GM23248 (cell line): Measurements from ENCODE around the gene KCNG1. TPM values are rescaled to one million over a fixed set of nuclear protein-coding genes. Genes with fewer than 3 reads are reported as not detected.

Source experiments
- DNase-seq: peaks from one replicate; pipeline ENCODE4 v3.0.0-alpha.2; 2015
- H2AFZ ChIP-seq: fragments of 200-600 bp; sonication (generic); 2 replicates; pipeline ENCODE4 v1.6.1; 2016; ENCODE audit warnings: antibody characterized with exemption
- H3F3A ChIP-seq: fragments of 200-600 bp; sonication (generic); 2 replicates; pipeline ENCODE4 v1.6.1; 2016; ENCODE audit warnings: mild to moderate bottlenecking, antibody characterized with exemption, mixed run types; ENCODE audit not compliant: insufficient read depth
- H3K27ac ChIP-seq: fragments of 200-600 bp; sonication (generic); 2 replicates; pipeline ENCODE4 v1.5.1; 2016; ENCODE audit warnings: mild to moderate bottlenecking
- H3K27me3 ChIP-seq: fragments of 200-600 bp; sonication (generic); replicated peaks from 2 replicates; pipeline ENCODE4 v1.6.1; 2016; ENCODE audit warnings: mild to moderate bottlenecking; ENCODE audit not compliant: insufficient read depth
- H3K36me3 ChIP-seq: fragments of 200-600 bp; sonication (generic); 2 replicates; pipeline ENCODE4 v1.6.1; 2016; ENCODE audit warnings: low read depth, mild to moderate bottlenecking
- H3K4me1 ChIP-seq: fragments of 200-600 bp; sonication (generic); 2 replicates; pipeline ENCODE4 v1.6.1; 2016; ENCODE audit warnings: mild to moderate bottlenecking; ENCODE audit not compliant: insufficient read depth
- H3K4me2 ChIP-seq: fragments of 200-600 bp; sonication (generic); one replicate; pipeline ENCODE4 v1.6.1; 2016; ENCODE audit warnings: mild to moderate bottlenecking; ENCODE audit not compliant: unreplicated experiment
- H3K4me3 ChIP-seq: fragments of 200-600 bp; sonication (generic); 2 replicates; pipeline ENCODE4 v1.5.1; 2016; ENCODE audit warnings: mild to moderate bottlenecking
- H3K79me2 ChIP-seq: fragments of 200-600 bp; sonication (generic); 2 replicates; pipeline ENCODE4 v1.6.1; 2016; ENCODE audit warnings: mild to moderate bottlenecking; ENCODE audit not compliant: insufficient read depth
- H3K9ac ChIP-seq: fragments of 200-600 bp; sonication (generic); 2 replicates; pipeline ENCODE4 v1.6.1; 2016; ENCODE audit warnings: mild to moderate bottlenecking
- H3K9me2 ChIP-seq: fragments of 200-600 bp; sonication (generic); 2 replicates; pipeline ENCODE4 v1.6.1; 2016; ENCODE audit warnings: mixed run types, mild to moderate bottlenecking, moderate library complexity; ENCODE audit not compliant: insufficient read depth
- H3K9me3 ChIP-seq: fragments of 200-600 bp; sonication (generic); one replicate; pipeline ENCODE4 v1.6.1; 2017; ENCODE audit warnings: low read depth
- H4K20me1 ChIP-seq: fragments of 200-600 bp; sonication (generic); 2 replicates; pipeline ENCODE4 v1.6.0; 2016; ENCODE audit not compliant: insufficient read depth
- EZH2 ChIP-seq: fragments of 200-600 bp; sonication (generic); IDR thresholded peaks from 2 replicates; pipeline ENCODE4 v1.6.1; 2018; ENCODE audit warnings: antibody characterized with exemption, mild to moderate bottlenecking; ENCODE audit not compliant: insufficient read depth, poor library complexity, severe bottlenecking
- EZH2phosphoT487 ChIP-seq: fragments of 200-600 bp; sonication (generic); IDR thresholded peaks from 2 replicates; pipeline ENCODE4 v1.6.1; 2018; ENCODE audit warnings: antibody characterized with exemption, moderate library complexity, mild to moderate bottlenecking, low read depth; ENCODE audit not compliant: insufficient read depth
- WGBS, 2 experiments: methylation state at CpG; one replicate each; pipeline ENCODE4 v1.1.6; 2015 to 2017; ENCODE audit warnings: low lambda C conversion rate in 2 of 2, low coverage in 1 of 2; ENCODE audit errors: missing lambda C conversion rate in 2 of 2; 5-methylcytosine and 5-hydroxymethylcytosine counted together
- in situ Hi-C: fragments of 300-500 bp; cut with MboI; formaldehyde crosslinking; loops from 2 replicates; pipeline ENCODE4 v1.15.0; 2020
- polyA plus RNA-seq: library from polyadenylated mRNA; unstranded; fragments of >200 nt; fragmentation: Nextera tagmentation; extraction: Ambion mirVana; gene quantifications from 2 replicates; pipeline ENCODE4 v1.2.1, GENCODE V29; 2016
- total RNA-seq: library from RNA; depleted of rRNA; stranded (reverse); fragments of >200 nt; shearing (Covaris generic); gene quantifications from 2 replicates; pipeline ENCODE4 v1.2.3, GENCODE V29; 2014

The KCNG1 gene
- total and polyA plus RNA-seq, 2 experiments from 2014 or later: 10.4 to 29.0 TPM

- no peaks in the 10 kb centered on the region for H3K79me2 ChIP-seq
- H3K9me3 ChIP-seq: no peaks in the 10 kb centered on the region
- TF ChIP-seq EZH2 (no peak), EZH2phosphoT487 (no peak)
- H3K9ac ChIP-seq: no peak overlapping the region
- H3K4me2 ChIP-seq: peak overlapping the region; percentile 55
- H4K20me1 ChIP-seq: no peaks in the 10 kb centered on the region
- DNase-seq: peak; percentile 53
- H3K9me2 ChIP-seq: no peaks in the 10 kb centered on the region
- peaks cover 43% of the 10 kb centered on the region for H3K4me1 ChIP-seq
- no peak overlapping the region for H2AFZ ChIP-seq
- H3K36me3 ChIP-seq: no peaks in the 10 kb centered on the region
- peaks cover 5% of the 10 kb centered on the region for H3F3A ChIP-seq
- H3K27ac ChIP-seq: peak overlapping the region; percentile 10; the same call in 1 of the 2 replicates
- WGBS, 2 experiments: 66 to 72% methylated on average over 7 of the region's 7 CpGs
- no peak overlapping the region for H3K4me3 ChIP-seq
- no peaks in the 10 kb centered on the region for H3K27me3 ChIP-seq
- in situ Hi-C loops: no loop called here
These were observed 14.1 kb upstream of the KCNG1 start for GRCh38 chr20:51036827-51037531.

DNA sequence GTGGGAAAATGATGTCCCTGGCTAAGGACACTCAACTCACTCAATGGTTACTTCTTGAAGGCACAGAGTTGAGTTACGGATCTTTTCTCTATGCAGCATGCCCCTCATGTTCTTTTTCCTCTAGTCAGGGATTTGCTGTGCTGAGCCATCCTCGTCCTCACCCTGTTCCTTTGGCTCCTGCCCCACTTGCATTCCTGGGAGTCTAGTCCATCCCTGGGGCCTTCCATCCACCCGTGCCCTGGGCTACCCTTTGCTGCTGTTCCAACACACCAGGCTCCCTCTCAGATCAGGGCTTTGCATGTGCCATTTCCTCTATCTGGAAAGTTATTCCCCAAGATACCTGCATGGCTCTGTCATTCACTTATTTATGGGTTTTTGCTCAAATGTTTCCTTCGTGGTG is 13.3 kb upstream of the KCNG1 start:
- no peak overlapping the region for H2AFZ ChIP-seq
- H4K20me1 ChIP-seq: no peaks in the 10 kb centered on the region
- H3K79me2 ChIP-seq: no peaks in the 10 kb centered on the region
- H3K27me3 ChIP-seq: no peaks in the 10 kb centered on the region
- H3K36me3 ChIP-seq: no peaks in the 10 kb centered on the region
- no peaks in the 10 kb centered on the region for H3K9me3 ChIP-seq
- 62 to 70% methylated on average over 4 of the region's 4 CpGs for WGBS, 2 experiments
- in situ Hi-C loops: no loop called here
- H3K9me2 ChIP-seq: no peaks in the 10 kb centered on the region
- no peak for TF ChIP-seq EZH2
- no peak for TF ChIP-seq EZH2phosphoT487
- H3K9ac ChIP-seq: no peak overlapping the region
- peak overlapping the region; percentile 10; the same call in 1 of the 2 replicates for H3K27ac ChIP-seq
- H3K4me3 ChIP-seq: no peak overlapping the region
- H3F3A ChIP-seq: peaks cover 5% of the 10 kb centered on the region
- DNase-seq: peak; percentile 63
- peak overlapping the region; percentile 55 for H3K4me2 ChIP-seq
- peaks cover 43% of the 10 kb centered on the region for H3K4me1 ChIP-seq

GRCh38 chr20:51034988-51035656 is 12.2 kb upstream of the KCNG1 start:
- H3F3A ChIP-seq: peaks cover 13% of the 10 kb centered on the region
- H3K4me1 ChIP-seq: peaks cover 52% of the 10 kb centered on the region
- H3K9me2 ChIP-seq: no peaks in the 10 kb centered on the region
- H3K27me3 ChIP-seq: no peaks in the 10 kb centered on the region
- no peak overlapping the region for H2AFZ ChIP-seq
- no peak overlapping the region for H3K4me3 ChIP-seq
- no peak overlapping the region for H3K9ac ChIP-seq
- DNase-seq: no peak
- 73 to 76% methylated on average over 9 of the region's 9 CpGs for WGBS, 2 experiments
- H4K20me1 ChIP-seq: no peaks in the 10 kb centered on the region
- no peaks in the 10 kb centered on the region for H3K36me3 ChIP-seq
- TF ChIP-seq EZH2phosphoT487 (no peak), EZH2 (no peak)
- in situ Hi-C loops: no loop called here
- H3K27ac ChIP-seq: peak overlapping the region; percentile 90; the same call in 1 of the 2 replicates
- no peak overlapping the region for H3K4me2 ChIP-seq
- no peaks in the 10 kb centered on the region for H3K9me3 ChIP-seq
- H3K79me2 ChIP-seq: no peaks in the 10 kb centered on the region

GRCh38 chr20:51034476-51034875 is 11.6 kb upstream of the KCNG1 start:
- Histone ChIP-seq H3K4me3 (no peak overlapping the region), H2AFZ (no peak overlapping the region), H3K9me2 (no peaks in the 10 kb centered on the region), H3K36me3 (no peaks in the 10 kb centered on the region), H3K4me2 (peak overlapping the region; percentile 53), H3F3A (peaks cover 13% of the 10 kb centered on the region), H3K27me3 (no peaks in the 10 kb centered on the region), H3K9me3 (no peaks in the 10 kb centered on the region), H3K27ac (peak overlapping the region; percentile 90), H4K20me1 (no peaks in the 10 kb centered on the region), H3K9ac (peak overlapping the region; percentile 63), H3K4me1 (peaks cover 53% of the 10 kb centered on the region), H3K79me2 (no peaks in the 10 kb centered on the region)
- peak; percentile 75 for DNase-seq
- WGBS, 2 experiments: 24 to 34% methylated on average over 2 of the region's 2 CpGs
- in situ Hi-C loops: no loop called here
- TF ChIP-seq EZH2: no peak
- TF ChIP-seq EZH2phosphoT487: no peak
